Endothelial cell of umbilical vein (primary cell): ENCODE measurements around the gene TTLL5. TPM values are rescaled to one million over a fixed set of nuclear protein-coding genes. Genes with fewer than 3 reads are reported as not detected.

Experiments
- BruUV-seq: library from RNA; stranded (reverse); fragments of 400-500 nt; replicated peaks from 2 replicates; lab custom pipeline; 2021; lab: Mats Ljungman, UMichigan
- CTCF ChIA-PET: fragments of 300-600, 350-600 bp; sonication (Branson Sonifier 250); formaldehyde crosslinking; loops from one replicate; lab custom pipeline; 2021; ENCODE audit warnings: antibody characterized with exemption, inconsistent platforms; lab: Charles Lee
- POLR2A ChIA-PET: fragments of 300-600, 350-600 bp; sonication (Branson Sonifier 250); formaldehyde crosslinking; loops from one replicate; lab custom pipeline; 2021; ENCODE audit warnings: antibody characterized with exemption, inconsistent platforms; lab: Charles Lee
- DNase-seq: peaks from one replicate; pipeline ENCODE4 v3.0.0-alpha.2; 2011; ENCODE audit warnings: low read depth, low spot score
- FAIRE-seq: peaks from 2 replicates; lab custom pipeline; 2011; peaks lifted over from hg19 to GRCh38; lab: Jason Lieb, UNC
- H2AFZ ChIP-seq: 2 replicates; pipeline ENCODE4 v1.6.0; 2012; ENCODE audit warnings: low read depth, low read length, control low read depth, inconsistent platforms
- H3K27ac ChIP-seq: 2 replicates; pipeline ENCODE4 v1.5.1; 2011; ENCODE audit warnings: low read depth, mild to moderate bottlenecking, control low read depth, low read length, moderate library complexity; ENCODE audit not compliant: insufficient read depth
- H3K27me3 ChIP-seq, 2 experiments: 2 replicates each; pipeline versions ENCODE4 v1.6.0 to v1.6.1; 2011; ENCODE audit warnings: low read length in 2 of 2, mixed read lengths in 1 of 2; ENCODE audit not compliant: control insufficient read depth in 2 of 2, insufficient read depth in 2 of 2
- H3K36me3 ChIP-seq, 2 experiments: 2 replicates in 1 of 2; 3 replicates in 1 of 2; pipeline ENCODE4 v1.5.1; 2011; ENCODE audit warnings: low read length in 2 of 2, mild to moderate bottlenecking in 1 of 2, moderate library complexity in 1 of 2; ENCODE audit not compliant: control insufficient read depth in 2 of 2, insufficient read depth in 2 of 2; ENCODE audit errors: extremely low read depth in 1 of 2
- H3K4me1 ChIP-seq: 3 replicates; pipeline ENCODE4 v1.5.1; 2011; ENCODE audit warnings: mild to moderate bottlenecking, low read length; ENCODE audit not compliant: control insufficient read depth, insufficient read depth; ENCODE audit errors: extremely low read depth
- H3K4me2 ChIP-seq: 2 replicates; pipeline ENCODE4 v1.6.1; 2011; ENCODE audit warnings: low read length, control low read depth, mixed read lengths; ENCODE audit not compliant: insufficient read depth
- H3K4me3 ChIP-seq, 3 experiments: fragments of 200-600 bp in 1 of 3; sonication (generic), shearing (Covaris generic) in 1 of 3; replicated peaks in 1 of 3; 2 replicates each; pipeline ENCODE4 v1.5.1; 2011 to 2016; ENCODE audit warnings: control low read depth in 3 of 3, low read length in 3 of 3, mild to moderate bottlenecking in 2 of 3, inconsistent platforms in 1 of 3, low read depth in 1 of 3, moderate library complexity in 1 of 3; ENCODE audit not compliant: insufficient read depth in 1 of 3
- H3K79me2 ChIP-seq: 2 replicates; pipeline ENCODE4 v1.6.0; 2012; ENCODE audit warnings: low read length, inconsistent platforms; ENCODE audit not compliant: control insufficient read depth, insufficient read depth
- H3K9ac ChIP-seq: replicated peaks from 2 replicates; pipeline ENCODE3; 2011; ENCODE audit warnings: low read length, control low read depth; ENCODE audit not compliant: insufficient read depth; ENCODE audit errors: extremely low read depth
- H3K9me1 ChIP-seq: replicated peaks from 3 replicates; pipeline ENCODE4 v1.6.0; 2011; ENCODE audit warnings: mild to moderate bottlenecking, low read length; ENCODE audit not compliant: control insufficient read depth, insufficient read depth; ENCODE audit errors: extremely low read depth
- H3K9me3 ChIP-seq: replicated peaks from 2 replicates; pipeline ENCODE4 v1.5.1; 2012; ENCODE audit warnings: low read length, inconsistent platforms; ENCODE audit not compliant: control insufficient read depth, insufficient read depth
- H4K20me1 ChIP-seq: replicated peaks from 2 replicates; pipeline ENCODE3; 2011; ENCODE audit warnings: mild to moderate bottlenecking, low read length; ENCODE audit not compliant: control insufficient read depth, insufficient read depth; ENCODE audit errors: extremely low read depth
- EZH2 ChIP-seq: IDR thresholded peaks from 2 replicates; pipeline ENCODE4 v1.6.1; 2012; ENCODE audit warnings: borderline replicate concordance, low read depth, mild to moderate bottlenecking, moderate library complexity, low read length, inconsistent platforms; ENCODE audit not compliant: severe bottlenecking
- FOS ChIP-seq: IDR thresholded peaks from 2 replicates; pipeline ENCODE4 v1.6.1; 2011; ENCODE audit warnings: mild to moderate bottlenecking, low read length, moderate library complexity, borderline replicate concordance; ENCODE audit not compliant: insufficient read depth
- GATA2 ChIP-seq: IDR thresholded peaks from 2 replicates; pipeline ENCODE4 v1.7.0; 2011; ENCODE audit warnings: low read depth, mild to moderate bottlenecking, moderate library complexity, mixed read lengths, low read length; ENCODE audit not compliant: insufficient read length, insufficient read depth
- JUN ChIP-seq: IDR thresholded peaks from 2 replicates; pipeline ENCODE4 v1.6.1; 2011; ENCODE audit warnings: borderline replicate concordance, low read depth; ENCODE audit not compliant: insufficient read length, insufficient read depth
- MYC ChIP-seq: IDR thresholded peaks from one replicate; pipeline ENCODE4 v1.6.1; 2011; ENCODE audit warnings: mild to moderate bottlenecking, low read depth, low read length
- POLR2A ChIP-seq: IDR thresholded peaks from 2 replicates; pipeline ENCODE4 v1.6.1; 2012; ENCODE audit warnings: low read depth, mild to moderate bottlenecking, control low read depth, low read length
- POLR2AphosphoS5 ChIP-seq: IDR thresholded peaks from 2 replicates; pipeline ENCODE4 v1.6.1; 2012; ENCODE audit warnings: low read depth, mild to moderate bottlenecking, control low read depth, low read length, moderate library complexity; ENCODE audit not compliant: insufficient read depth
- dilution Hi-C: fragments of 300-500 bp; cut with MboI; formaldehyde crosslinking; loops from one replicate; pipeline ENCODE4 v1.15.0; 2019; ENCODE audit warnings: low sequenced_read_pairs; ENCODE audit not compliant: extremely low pct_ligation_motif_present
- intact Hi-C: fragments of 100-400 bp; cut with micrococcal nuclease; formaldehyde crosslinking; loops from one replicate; pipeline ENCODE4 v1.10.0; 2022
- polyA plus RNA-seq, 4 experiments: library from polyadenylated mRNA; depleted of rRNA in 3 of 4; stranded (reverse) in 3 of 4; unstranded in 1 of 4; fragments of >200 nt; gene quantifications; 2 replicates each; pipeline versions ENCODE4 v1.2.1 to v1.2.3, GENCODE V29; 2011 to 2012; ENCODE audit warnings: missing spikeins in 1 of 4
- total RNA-seq: library from RNA; stranded (reverse); gene quantifications from 2 replicates; pipeline ENCODE4 v1.2.3, GENCODE V29; 2021
- TF ChIP-seq, protein P1 (sequence below): IDR thresholded peaks from 2 replicates; pipeline ENCODE4 v1.6.1; 2011; ENCODE audit not compliant: insufficient read depth, insufficient read length
- TF ChIP-seq, protein P2 (sequence below), 2 donors: IDR thresholded peaks; 1 replicate in 1 of 2; 2 replicates in 1 of 2; pipeline ENCODE4 v1.5.1; 2011; ENCODE audit warnings: low read length in 2 of 2, mild to moderate bottlenecking in 2 of 2, moderate library complexity in 2 of 2, control low read depth in 1 of 2, inconsistent platforms in 1 of 2, low read depth in 1 of 2; ENCODE audit not compliant: insufficient read depth in 1 of 2; ENCODE audit errors: extremely low read depth in 1 of 2

The TTLL5 gene
- total and polyA plus RNA-seq, 2 donors (not counting 3 experiments of a cell fraction or from before 2014, with no cell fraction given): 33.2 to 93.6 TPM

- peaks cover 0 to 2% of the 10 kb centered on the region in 2 experiments for H3K36me3 ChIP-seq
- no TSS peak for BruUV-seq
- ChIA-PET POLR2A (no interaction called here), CTCF (interaction anchor here (1.1 to 2.4 kb wide), 3 partner anchors 15 to 27 kb away, joined by 3 to 17 read pairs (median 5); no protein-coding TSS in a partner anchor)
- no peaks in the 10 kb centered on the region for H3K27me3 ChIP-seq
- intact Hi-C loops (no loop called here), dilution Hi-C loops (no loop called here)
- TF ChIP-seq GATA2 (no peak), JUN (no peak), POLR2A (no peak), MYC (no peak), POLR2AphosphoS5 (no peak), EZH2 (no peak), FOS (no peak)
- TF ChIP-seq, protein P1, sequence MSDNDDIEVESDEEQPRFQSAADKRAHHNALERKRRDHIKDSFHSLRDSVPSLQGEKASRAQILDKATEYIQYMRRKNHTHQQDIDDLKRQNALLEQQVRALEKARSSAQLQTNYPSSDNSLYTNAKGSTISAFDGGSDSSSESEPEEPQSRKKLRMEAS: no peak
- TF ChIP-seq, protein P2, sequence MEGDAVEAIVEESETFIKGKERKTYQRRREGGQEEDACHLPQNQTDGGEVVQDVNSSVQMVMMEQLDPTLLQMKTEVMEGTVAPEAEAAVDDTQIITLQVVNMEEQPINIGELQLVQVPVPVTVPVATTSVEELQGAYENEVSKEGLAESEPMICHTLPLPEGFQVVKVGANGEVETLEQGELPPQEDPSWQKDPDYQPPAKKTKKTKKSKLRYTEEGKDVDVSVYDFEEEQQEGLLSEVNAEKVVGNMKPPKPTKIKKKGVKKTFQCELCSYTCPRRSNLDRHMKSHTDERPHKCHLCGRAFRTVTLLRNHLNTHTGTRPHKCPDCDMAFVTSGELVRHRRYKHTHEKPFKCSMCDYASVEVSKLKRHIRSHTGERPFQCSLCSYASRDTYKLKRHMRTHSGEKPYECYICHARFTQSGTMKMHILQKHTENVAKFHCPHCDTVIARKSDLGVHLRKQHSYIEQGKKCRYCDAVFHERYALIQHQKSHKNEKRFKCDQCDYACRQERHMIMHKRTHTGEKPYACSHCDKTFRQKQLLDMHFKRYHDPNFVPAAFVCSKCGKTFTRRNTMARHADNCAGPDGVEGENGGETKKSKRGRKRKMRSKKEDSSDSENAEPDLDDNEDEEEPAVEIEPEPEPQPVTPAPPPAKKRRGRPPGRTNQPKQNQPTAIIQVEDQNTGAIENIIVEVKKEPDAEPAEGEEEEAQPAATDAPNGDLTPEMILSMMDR (IDR thresholded peaks at IDR 0.05; ENCODE audit: extremely low read depth in 1 of 2, insufficient read depth in 1 of 2, low read depth in 1 of 2, low read length in 2 of 2): no peak
- no peaks in the 10 kb centered on the region for H3K9me1 ChIP-seq
- no peak for FAIRE-seq
- no peak overlapping the region for H2AFZ ChIP-seq
- DNase-seq: no peak
- H3K9me3 ChIP-seq: no peaks in the 10 kb centered on the region
- H3K4me2 ChIP-seq: no peak overlapping the region
- H3K9ac ChIP-seq: no peak overlapping the region
- H3K4me3 ChIP-seq: no peak overlapping the region
- H3K79me2 ChIP-seq: no peaks in the 10 kb centered on the region
- no peak overlapping the region for H3K27ac ChIP-seq
- no peaks in the 10 kb centered on the region for H4K20me1 ChIP-seq
- H3K4me1 ChIP-seq: no peaks in the 10 kb centered on the region
Measured at GRCh38 chr14:75933712-75934296, 272.8 kb downstream of the TTLL5 start.
